ENCODE measurements around the gene CELF4. TPM values are rescaled to one million over a fixed set of nuclear protein-coding genes. Genes with fewer than 3 reads are reported as not detected.

CELF4 gene
- total RNA-seq, 1 donor from 2014 or later = 2.3 TPM

DNA sequence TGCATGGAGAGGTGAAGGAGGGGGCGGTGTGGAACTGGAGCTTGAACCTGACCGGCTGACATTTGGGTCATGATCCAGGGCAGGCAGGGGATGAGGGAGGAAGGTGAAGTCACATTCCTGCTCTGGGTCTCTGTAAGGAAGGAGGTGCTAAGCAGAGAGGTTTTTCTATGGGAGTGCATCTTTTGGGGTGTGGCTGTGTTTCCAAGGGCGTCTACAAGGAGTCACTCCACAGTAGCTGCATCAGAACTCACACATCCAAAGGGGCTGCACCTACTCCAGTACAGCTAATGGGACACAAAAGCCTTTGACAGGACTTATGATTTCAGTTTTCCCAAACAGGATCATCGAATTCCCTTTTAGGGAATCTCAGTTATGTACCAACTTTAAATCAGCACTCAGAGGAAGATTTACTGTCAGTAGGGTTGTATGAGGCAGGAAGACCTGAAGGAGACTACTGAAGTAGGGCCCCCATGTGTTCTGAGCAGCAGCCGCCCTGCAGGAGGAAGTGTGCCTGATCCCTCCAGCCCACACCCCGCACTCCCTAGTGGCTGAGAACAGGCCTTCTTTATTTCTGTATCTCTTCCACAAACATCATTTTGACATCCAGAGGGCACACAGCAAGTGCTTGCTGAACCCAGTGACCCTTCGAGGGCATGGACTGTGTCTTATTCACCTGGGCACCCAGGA lies 137.2 kb downstream of the CELF4 start:
- no peak overlapping the region for H3K4me3 Mint-ChIP-seq
- H3K36me3 Mint-ChIP-seq = no peaks in the 10 kb centered on the region
- no peak overlapping the region for H3K27ac Mint-ChIP-seq
- DNase-seq (ENCODE audit: low spot score in 2 of 2, unreplicated experiment in 2 of 2) = no peak
- no peaks in the 10 kb centered on the region for H3K9me3 Mint-ChIP-seq
- no peak for TF ChIP-seq CTCF (IDR thresholded peaks at IDR 0.05; ENCODE audit: unreplicated experiment)
- H3K27me3 Mint-ChIP-seq (ENCODE audit: low read depth) = peaks cover 21% of the 10 kb centered on the region
- H3K4me1 Mint-ChIP-seq = no peaks in the 10 kb centered on the region

- DNase-seq (ENCODE audit: low spot score in 2 of 2, unreplicated experiment in 2 of 2) = no peak
- Mint-ChIP-seq H3K4me3 (no peak overlapping the region), H3K4me1 (peaks cover 6% of the 10 kb centered on the region), H3K9me3 (no peaks in the 10 kb centered on the region), H3K36me3 (no peaks in the 10 kb centered on the region), H3K27ac (no peak overlapping the region), H3K27me3 (ENCODE audit: low read depth) (peaks cover 22% of the 10 kb centered on the region)
- no peak for TF ChIP-seq CTCF (IDR thresholded peaks at IDR 0.05; ENCODE audit: unreplicated experiment)
Measured at GRCh38 chr18:37426586-37426985, 139.0 kb downstream of the CELF4 start.

DNA sequence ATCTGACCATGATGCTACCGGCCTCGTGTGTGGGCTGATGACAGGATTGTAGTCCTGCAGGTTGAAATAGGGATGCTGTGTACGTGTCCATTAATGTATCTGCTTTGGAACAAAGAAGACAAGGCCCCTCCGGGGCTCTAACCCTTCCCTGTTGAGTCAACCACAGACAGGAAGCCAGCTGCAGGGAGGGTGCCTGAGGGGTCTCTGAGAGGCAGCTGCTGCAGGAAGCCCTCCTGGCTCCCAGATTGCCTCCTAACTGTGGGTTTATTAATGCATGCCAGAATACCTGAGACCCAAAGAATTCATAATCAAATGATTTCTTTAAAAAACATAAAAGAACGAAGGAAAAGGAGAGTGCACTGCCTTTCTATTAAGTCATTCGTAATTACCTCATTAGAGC lies 140.4 kb downstream of the CELF4 start:
- DNase-seq (ENCODE audit: low spot score in 2 of 2, unreplicated experiment in 2 of 2) = no peak
- Mint-ChIP-seq H3K4me3 (no peak overlapping the region), H3K27ac (no peak overlapping the region), H3K9me3 (no peaks in the 10 kb centered on the region), H3K36me3 (no peaks in the 10 kb centered on the region), H3K4me1 (peaks cover 6% of the 10 kb centered on the region), H3K27me3 (ENCODE audit: low read depth) (peaks cover 31% of the 10 kb centered on the region)
- no peak for TF ChIP-seq CTCF (IDR thresholded peaks at IDR 0.05; ENCODE audit: unreplicated experiment)

GRCh38 chr18:37424507-37424906 lies 141.1 kb downstream of the CELF4 start:
- peaks cover 6% of the 10 kb centered on the region for H3K4me1 Mint-ChIP-seq
- no peak for TF ChIP-seq CTCF (IDR thresholded peaks at IDR 0.05; ENCODE audit: unreplicated experiment)
- no peaks in the 10 kb centered on the region for H3K36me3 Mint-ChIP-seq
- H3K9me3 Mint-ChIP-seq = no peaks in the 10 kb centered on the region
- no peak overlapping the region for H3K4me3 Mint-ChIP-seq
- DNase-seq (ENCODE audit: low spot score in 2 of 2, unreplicated experiment in 2 of 2) = no peak
- no peak overlapping the region for H3K27ac Mint-ChIP-seq
- peaks cover 35% of the 10 kb centered on the region for H3K27me3 Mint-ChIP-seq (ENCODE audit: low read depth)

GRCh38 chr18:37422596-37422995 lies 143.0 kb downstream of the CELF4 start:
- Mint-ChIP-seq H3K36me3 (no peaks in the 10 kb centered on the region), H3K4me1 (peaks cover 10% of the 10 kb centered on the region), H3K27me3 (ENCODE audit: low read depth) (peaks cover 51% of the 10 kb centered on the region), H3K9me3 (no peaks in the 10 kb centered on the region), H3K4me3 (no peak overlapping the region), H3K27ac (no peak overlapping the region)
- DNase-seq (ENCODE audit: low spot score in 2 of 2, unreplicated experiment in 2 of 2) = no peak
- no peak for TF ChIP-seq CTCF (IDR thresholded peaks at IDR 0.05; ENCODE audit: unreplicated experiment)

Measured in mesothelial cell of epicardium (in vitro differentiated cells).